D721Med (cell line): ENCODE measurements around the gene MR1.

ENCODE experiments used
- DNase-seq: peaks from one replicate; pipeline ENCODE4 v3.0.0; 2011; ENCODE audit warnings: low spot score; ENCODE audit not compliant: insufficient read length
- FAIRE-seq: peaks from 2 replicates; lab custom pipeline; 2011; peaks lifted over from hg19 to GRCh38; lab: Jason Lieb, UNC
- CTCF ChIP-seq: IDR thresholded peaks from 2 replicates; pipeline ENCODE4 v1.5.1; 2012; ENCODE audit warnings: mild to moderate bottlenecking, control low read depth; ENCODE audit not compliant: insufficient read depth; ENCODE audit errors: missing control alignments

The MR1 gene

GRCh38 chr1:181092056-181092455, 58.3 kb downstream of the MR1 start:
- no peak for DNase-seq
- FAIRE-seq: no peak
- no peak for TF ChIP-seq CTCF

GRCh38 chr1:181092883-181093458, 59.2 kb downstream of the MR1 start:
- no peak for TF ChIP-seq CTCF
- no peak for FAIRE-seq
- no peak for DNase-seq

GRCh38 chr1:181094416-181095212, 60.8 kb downstream of the MR1 start:
- no peak for TF ChIP-seq CTCF
- no peak for DNase-seq
- no peak for FAIRE-seq

- no peak for TF ChIP-seq CTCF
- DNase-seq (no peak), FAIRE-seq (no peak)
These were observed 61.5 kb downstream of the MR1 start for GRCh38 chr1:181095260-181095659.

GRCh38 chr1:181095763-181096184, 62.0 kb downstream of the MR1 start:
- FAIRE-seq (no peak), DNase-seq (no peak)
- no peak for TF ChIP-seq CTCF

- no peak for FAIRE-seq
- DNase-seq: no peak
These were observed 63.5 kb downstream of the MR1 start for GRCh38 chr1:181097242-181097641.

More at GRCh38 chr1:181097242-181097641, 63.5 kb downstream of the MR1 start:
- no peak for TF ChIP-seq CTCF
